ENCODE results near the gene KIF5A. TPM values are rescaled to one million over a fixed set of nuclear protein-coding genes. Genes with fewer than 3 reads are reported as not detected.

The KIF5A gene
- total and polyA plus RNA-seq, 2 of the 4 experiments (the other 2 are of a cell fraction) = 0.15 to 0.18 TPM

DNA sequence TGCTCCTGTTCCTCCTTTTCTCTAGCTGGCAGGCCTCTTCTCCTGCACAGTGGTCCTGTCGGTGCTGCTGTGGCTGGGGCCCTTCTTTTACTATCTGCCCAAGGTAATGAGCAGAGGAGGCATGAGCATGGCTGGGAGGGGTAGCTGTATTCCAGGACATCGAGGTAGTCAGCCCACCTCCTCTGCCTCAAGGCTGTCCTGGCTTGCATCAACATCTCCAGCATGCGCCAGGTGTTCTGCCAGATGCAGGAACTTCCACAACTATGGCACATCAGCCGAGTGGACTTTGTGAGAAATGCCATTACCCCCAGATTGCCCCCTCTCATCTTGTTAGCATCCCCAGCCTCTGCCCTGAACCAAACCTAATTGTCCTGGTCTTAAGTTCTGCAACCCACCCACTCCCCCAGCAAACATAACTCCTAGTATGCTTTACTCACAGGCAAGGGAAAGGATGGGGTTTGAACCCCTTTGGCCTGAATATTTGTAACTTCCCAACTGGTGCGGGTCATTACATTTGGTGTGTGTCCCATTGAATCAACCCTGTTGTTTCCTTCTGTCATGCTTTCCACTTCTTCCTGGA lies 74.1 kb downstream of the KIF5A start:
- no peak overlapping the region for H2BK120ac ChIP-seq (ENCODE audit: low read depth, low read length)
- H3K9me3 ChIP-seq (ENCODE audit: control insufficient read depth, insufficient read depth, low read length) = no peaks in the 10 kb centered on the region
- DNase-seq = no peak
- H3K4ac ChIP-seq (ENCODE audit: low read depth, low read length) = no peak overlapping the region
- H2AFZ ChIP-seq (replicated peaks; ENCODE audit: low read length, poor library complexity) = no peak overlapping the region
- ChIA-PET POLR2A (ENCODE audit: unreplicated experiment) (no interaction called here), CTCF (interaction anchor here (0.5 to 0.6 kb wide), 2 partner anchors 11 to 983 kb away, joined by 4 read pairs; no protein-coding TSS in a partner anchor)
- H2BK20ac ChIP-seq (ENCODE audit: low read depth, low read length) = no peak overlapping the region
- TF ChIP-seq NFE2L2 (IDR thresholded peaks at IDR 0.05; ENCODE audit: low read depth, low read length) (no peak), FOS (IDR thresholded peaks at IDR 0.05; ENCODE audit: low read depth, low read length) (no peak), MAZ (IDR thresholded peaks at IDR 0.05; ENCODE audit: borderline replicate concordance, low read depth, low read length) (no peak)
- TF ChIP-seq, protein P1, sequence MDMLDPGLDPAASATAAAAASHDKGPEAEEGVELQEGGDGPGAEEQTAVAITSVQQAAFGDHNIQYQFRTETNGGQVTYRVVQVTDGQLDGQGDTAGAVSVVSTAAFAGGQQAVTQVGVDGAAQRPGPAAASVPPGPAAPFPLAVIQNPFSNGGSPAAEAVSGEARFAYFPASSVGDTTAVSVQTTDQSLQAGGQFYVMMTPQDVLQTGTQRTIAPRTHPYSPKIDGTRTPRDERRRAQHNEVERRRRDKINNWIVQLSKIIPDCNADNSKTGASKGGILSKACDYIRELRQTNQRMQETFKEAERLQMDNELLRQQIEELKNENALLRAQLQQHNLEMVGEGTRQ (IDR thresholded peaks at IDR 0.05; ENCODE audit: low read depth, low read length) = no peak
- no peak overlapping the region for H3K4me2 ChIP-seq (ENCODE audit: low read depth, low read length)
- no peak overlapping the region for H4K91ac ChIP-seq (ENCODE audit: insufficient read depth, low read depth, low read length)
- BruUV-seq (replicated peaks) = no TSS peak
- H4K8ac ChIP-seq (ENCODE audit: low read depth in 2 of 2, low read length in 2 of 2) = no peak overlapping the region
- no peak overlapping the region for H3K14ac ChIP-seq (replicated peaks; ENCODE audit: low read depth, low read length)
- H3K27me3 ChIP-seq (ENCODE audit: control insufficient read depth, insufficient read depth, low read length) = peaks cover 76% of the 10 kb centered on the region
- H2BK15ac ChIP-seq (ENCODE audit: low read depth, low read length) = no peak overlapping the region
- H3K79me1 ChIP-seq (ENCODE audit: low read depth in 1 of 2, low read length in 2 of 2) = no peaks in the 10 kb centered on the region
- H3K36me3 ChIP-seq (ENCODE audit: control insufficient read depth, insufficient read depth, low read length) = peaks cover 3% of the 10 kb centered on the region; the same call in 1 of the 2 replicates
- H4K5ac ChIP-seq (ENCODE audit: low read depth, low read length) = no peak overlapping the region
- H2AK5ac ChIP-seq (ENCODE audit: low read depth, low read length) = no peak overlapping the region
- no peak for ATAC-seq (ENCODE audit: low read depth)
- intact Hi-C loops (cut with micrococcal nuclease) = loop anchor here (5.0 kb wide), 1 partner anchor 162 kb away; no protein-coding TSS in a partner anchor
- H3K27ac ChIP-seq (ENCODE audit: insufficient read depth, low read length) = no peak overlapping the region
- H3K18ac ChIP-seq (ENCODE audit: low read depth, low read length) = no peak overlapping the region
- H3K4me3 ChIP-seq (ENCODE audit: insufficient read depth, low read depth, low read length) = no peak overlapping the region
- WGBS, 2 experiments (ENCODE audit: extremely low coverage in 2 of 2, insufficient read length in 1 of 2) = 90% methylated on average over 2 of the region's 5 CpGs; no CpG with 5 or more reads in 1 of the 2 experiments
- no peak overlapping the region for H3K23ac ChIP-seq (ENCODE audit: low read depth, low read length)
- H3K56ac ChIP-seq (ENCODE audit: extremely low read depth, insufficient read depth, low read length) = no peak overlapping the region
- H3K4me1 ChIP-seq (ENCODE audit: control insufficient read depth, insufficient read depth, low read length) = no peaks in the 10 kb centered on the region; the same call in 1 of the 2 replicates
- peaks cover 4% of the 10 kb centered on the region; the same call in 1 of the 2 replicates for H4K20me1 ChIP-seq (ENCODE audit: insufficient read depth, low read length)
- H3K9ac ChIP-seq (ENCODE audit: low read depth, low read length) = no peak overlapping the region
- dilution Hi-C loops (cut with HindIII; ENCODE audit: low sequenced_read_pairs, unreplicated experiment) = no loop called here
- H2BK5ac ChIP-seq (ENCODE audit: low read depth, low read length, poor library complexity, severe bottlenecking) = no peak overlapping the region
- H2AK9ac ChIP-seq (replicated peaks; ENCODE audit: low read depth, low read length, poor library complexity) = no peak overlapping the region
- peaks cover 4% of the 10 kb centered on the region; the same call in 1 of the 2 replicates for H3K9me1 ChIP-seq (ENCODE audit: insufficient read depth, low read length)
- in situ Hi-C loops (cut with MboI; ENCODE audit: low sequenced_read_pairs) = loop anchor here (5.0 kb wide), 1 partner anchor 42 kb away; no protein-coding TSS in a partner anchor
